HG03196 (cell line): ENCODE results near the gene CHERP.

ENCODE experiments used
- ATAC-seq: cut with Tn5 transposase; IDR thresholded peaks from one replicate; pipeline ENCODE4 v1.9.1; 2021; ENCODE audit not compliant: unreplicated experiment

CHERP gene

DNA sequence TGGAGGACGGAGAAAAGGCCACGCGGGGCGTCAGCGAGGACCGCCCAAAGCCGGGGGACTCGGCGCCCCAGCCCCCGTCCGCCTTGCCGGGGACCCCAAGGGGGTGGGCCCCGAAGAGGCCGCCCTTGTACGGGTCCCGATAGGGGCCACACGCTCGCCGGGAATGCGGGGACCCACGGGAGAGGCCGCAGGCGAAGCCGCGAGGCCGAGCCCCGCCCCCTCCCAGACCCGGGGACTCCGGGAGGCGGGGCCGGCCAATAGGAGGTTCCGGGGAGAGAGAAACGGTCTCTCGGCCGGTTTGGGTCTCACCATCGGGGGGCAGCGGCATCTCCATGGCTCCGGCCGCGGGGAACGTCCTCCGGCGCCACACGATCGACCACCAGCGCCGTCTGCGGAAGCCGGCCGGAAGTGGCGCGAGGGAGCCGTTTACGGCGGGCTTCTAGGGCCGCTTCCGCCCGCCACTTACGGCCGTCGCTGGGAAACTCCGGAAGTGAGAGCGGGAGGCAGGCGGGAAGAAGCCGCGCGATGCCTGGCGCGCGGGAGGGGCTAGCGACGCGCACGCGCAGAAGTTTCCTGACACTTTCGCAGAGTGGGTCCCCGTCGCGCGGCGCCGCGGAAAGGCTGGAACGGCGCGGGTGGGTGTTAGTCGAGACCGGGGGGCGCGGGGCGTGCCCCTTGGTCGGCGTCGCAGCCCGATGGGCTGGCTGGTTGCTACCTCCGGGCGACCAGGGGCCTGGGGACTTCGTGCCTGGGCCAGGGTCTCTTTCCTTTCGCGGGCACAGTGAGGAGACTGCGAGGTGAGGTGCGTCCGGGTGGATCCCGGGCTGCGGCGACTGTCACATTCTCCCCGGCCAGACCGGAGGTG, at the start of gene CHERP:
Gene CHERP (minus strand): TSS at position 393 of the 865 bp plus-strand sequence. CDS start 59 bp downstream, at position 334.
- ATAC-seq: peak; percentile 78

- ATAC-seq: no peak
Observed at GRCh38 chr19:16590876-16591802, 48.9 kb upstream of the CHERP start.

DNA sequence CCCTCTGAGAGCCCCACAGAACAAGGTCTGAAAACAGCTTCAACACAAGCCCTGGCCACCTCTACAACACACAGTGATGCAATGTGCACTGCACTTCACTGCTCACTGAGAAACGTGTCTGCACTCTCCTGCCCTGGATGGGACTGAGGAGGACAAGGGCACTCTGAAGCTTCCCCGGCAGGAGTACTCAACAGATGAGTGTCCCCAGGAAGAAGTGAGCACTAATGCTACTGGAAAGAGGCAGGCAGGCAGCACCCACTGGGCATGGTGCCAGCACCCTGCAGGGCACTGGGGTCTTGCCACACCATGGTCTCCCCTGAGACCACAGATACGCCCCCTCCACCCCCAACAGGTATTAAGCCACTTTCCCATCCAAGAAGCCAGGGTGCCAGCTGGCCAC, 47.7 kb upstream of the CHERP start:
- ATAC-seq: no peak

DNA sequence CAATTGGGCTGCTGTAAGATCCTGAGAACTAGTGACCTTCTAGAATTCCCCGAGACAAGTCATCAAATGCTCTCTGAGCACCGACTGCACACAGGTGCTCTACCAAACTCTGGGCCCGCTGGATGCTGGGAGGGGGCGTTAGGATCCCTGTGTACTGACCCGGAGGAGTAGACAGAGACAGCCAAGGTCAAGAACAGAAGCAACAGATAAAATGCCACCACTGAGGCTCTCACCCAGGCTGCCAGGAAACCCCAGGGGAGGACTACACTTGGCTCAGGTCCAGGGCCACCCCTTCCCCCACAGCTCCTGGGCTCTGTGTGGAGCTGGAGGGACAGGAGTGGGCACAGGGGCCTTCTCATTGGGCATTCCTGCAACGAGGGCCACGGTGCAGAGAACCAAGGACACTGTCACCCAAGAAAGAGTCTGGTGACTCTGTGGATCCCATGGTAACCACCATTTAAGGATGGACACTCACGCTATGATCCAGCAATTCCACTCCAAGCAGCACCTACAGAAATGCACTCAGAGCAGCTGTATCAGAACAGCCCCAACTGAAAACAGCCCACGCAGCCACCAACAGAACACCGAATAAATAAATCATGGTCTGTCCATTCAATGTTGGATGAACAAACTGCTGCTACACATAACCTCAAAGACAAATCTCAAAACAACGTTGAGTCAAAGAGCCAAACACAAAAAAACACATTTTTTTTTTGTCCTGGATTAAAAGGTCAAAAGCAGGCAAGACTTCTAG, 46.8 kb upstream of the CHERP start:
- ATAC-seq: no peak

DNA sequence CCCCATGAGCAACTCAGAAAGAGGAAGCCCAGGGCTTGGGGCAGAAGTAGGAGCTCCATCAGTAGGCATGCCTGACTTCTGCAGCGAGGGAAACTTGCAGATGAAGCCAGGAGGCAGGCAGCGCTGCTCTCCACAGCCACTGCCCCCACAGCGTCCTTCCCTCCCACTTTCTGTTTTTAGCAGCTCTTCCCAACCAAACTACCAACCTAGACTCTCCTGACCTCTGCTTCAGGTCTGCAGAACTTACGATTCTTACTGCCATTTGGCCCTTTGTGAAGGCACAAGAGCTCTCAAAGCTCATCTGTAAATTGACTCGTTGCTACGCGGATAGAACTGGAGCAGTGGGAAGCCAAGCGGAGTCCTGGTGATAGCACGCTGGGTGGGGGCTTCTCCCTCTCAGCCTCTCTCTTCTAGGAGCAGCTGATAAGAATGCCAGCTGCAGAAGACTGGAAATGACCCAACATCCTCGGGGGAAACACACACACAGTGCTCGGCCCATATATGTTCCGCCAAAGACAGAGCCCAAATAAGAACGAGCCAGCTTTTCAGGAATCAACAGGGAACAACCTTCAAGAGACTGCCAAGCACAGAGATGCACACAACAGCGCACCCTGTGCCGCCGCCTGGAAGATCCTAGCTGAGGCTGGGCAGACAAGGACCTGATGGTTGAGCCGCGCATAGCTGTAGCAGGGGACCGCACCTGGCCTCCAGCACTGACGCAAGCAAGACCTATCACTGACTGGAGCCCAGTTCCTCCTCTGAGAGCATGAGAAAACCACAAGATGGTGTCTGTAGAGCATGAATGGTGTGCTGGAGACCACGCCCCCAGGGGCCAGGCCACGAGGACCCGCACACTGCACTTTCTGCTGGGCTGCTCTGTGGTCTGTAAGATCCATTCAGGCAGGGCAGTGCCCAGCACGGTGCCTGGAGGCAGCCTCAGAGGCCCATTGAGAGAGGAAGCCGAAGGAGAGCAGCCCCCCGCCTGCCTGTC, 45.9 kb upstream of the CHERP start:
- peak; percentile 28 for ATAC-seq

DNA sequence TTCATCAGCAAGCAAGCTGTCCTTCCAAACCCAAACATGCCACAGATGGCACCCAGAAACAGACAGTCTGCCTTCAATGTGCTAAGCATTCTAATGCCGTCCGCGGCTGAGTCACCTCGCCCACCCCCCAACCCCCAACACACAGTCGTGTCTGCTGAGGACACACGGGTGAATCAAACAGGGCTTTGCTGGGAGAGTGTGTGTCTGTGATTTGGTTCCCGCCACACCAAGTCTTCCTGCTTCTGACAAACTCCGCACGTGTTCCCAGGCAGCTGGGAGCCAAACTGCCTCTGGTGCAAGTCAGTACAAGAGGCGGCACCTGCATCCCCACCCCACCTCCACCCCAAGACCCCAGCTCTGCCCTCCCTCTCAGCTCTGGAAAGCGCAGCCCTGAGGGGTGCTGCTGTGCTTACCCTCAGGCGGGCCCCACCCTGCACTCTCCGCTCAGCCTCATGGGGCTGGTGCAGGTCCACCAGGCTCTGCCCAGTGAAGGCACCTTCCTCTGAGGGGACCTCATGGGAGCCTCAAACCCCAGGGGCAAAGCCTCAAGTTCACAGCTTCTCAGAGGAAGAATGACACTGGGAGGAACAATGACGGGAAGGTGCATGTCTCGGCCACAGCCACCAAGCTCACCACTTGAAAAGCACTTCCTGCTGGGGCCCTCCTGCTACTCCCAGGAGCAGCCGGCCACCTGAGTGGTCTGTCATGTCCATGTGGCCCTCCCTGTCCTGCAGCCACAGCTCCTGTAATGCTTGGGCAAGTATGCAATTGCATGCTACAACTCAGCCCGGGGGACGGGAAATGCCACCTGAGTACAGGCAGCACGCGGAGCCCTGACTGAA, 45.0 kb upstream of the CHERP start:
- ATAC-seq: no peak

DNA sequence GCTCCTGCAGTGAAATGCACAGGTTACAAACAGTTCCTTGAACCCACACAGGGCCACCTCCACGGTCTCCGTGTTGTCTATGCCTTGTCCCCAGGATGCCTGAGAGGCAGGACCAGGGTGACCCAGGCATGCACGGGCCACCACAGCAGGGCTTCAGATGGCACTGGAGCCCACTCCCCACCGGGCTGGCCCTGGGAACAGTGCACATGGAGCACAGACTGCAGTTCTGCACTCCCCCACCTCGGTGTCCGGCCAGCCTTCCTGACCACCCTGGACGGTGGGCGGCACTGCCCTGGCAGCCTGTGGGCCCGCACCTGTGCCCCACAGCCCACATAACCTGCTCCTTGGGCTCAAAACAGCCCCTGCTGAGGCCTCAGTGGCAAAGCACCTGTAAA, 44.2 kb upstream of the CHERP start:
- no peak for ATAC-seq

DNA sequence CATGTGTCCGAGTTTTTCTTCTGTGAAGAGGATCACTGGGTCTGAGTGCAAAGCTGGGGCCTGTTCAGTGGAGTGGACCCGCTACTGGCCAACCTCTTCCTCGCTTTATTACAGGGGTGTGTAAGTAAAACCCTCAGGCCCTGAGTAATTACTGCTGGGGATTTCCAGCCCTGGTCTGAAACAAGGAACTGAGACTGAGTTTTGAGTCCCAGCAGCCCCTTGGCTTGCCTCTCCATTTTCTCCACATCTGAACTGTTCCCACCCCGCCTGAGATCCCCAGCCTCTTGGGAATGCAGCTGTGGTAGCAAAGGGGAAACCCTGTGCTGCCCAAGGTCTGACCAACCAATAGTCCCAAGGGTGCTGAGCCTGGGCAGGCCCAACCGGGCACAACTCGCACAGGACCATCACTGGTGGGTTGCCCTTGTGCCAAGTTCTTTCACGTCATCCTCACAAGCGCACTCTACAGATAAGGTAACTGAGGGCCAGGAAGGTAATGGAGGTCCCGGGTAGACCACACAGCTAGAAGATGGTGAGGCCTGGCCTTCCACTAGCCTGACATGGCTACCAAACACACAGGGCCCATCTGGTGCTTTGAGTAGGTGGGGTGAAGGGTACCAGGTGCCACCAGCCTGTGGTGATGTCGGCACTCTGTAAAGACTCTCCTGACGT, 43.7 kb upstream of the CHERP start:
- peak; percentile 33 for ATAC-seq

DNA sequence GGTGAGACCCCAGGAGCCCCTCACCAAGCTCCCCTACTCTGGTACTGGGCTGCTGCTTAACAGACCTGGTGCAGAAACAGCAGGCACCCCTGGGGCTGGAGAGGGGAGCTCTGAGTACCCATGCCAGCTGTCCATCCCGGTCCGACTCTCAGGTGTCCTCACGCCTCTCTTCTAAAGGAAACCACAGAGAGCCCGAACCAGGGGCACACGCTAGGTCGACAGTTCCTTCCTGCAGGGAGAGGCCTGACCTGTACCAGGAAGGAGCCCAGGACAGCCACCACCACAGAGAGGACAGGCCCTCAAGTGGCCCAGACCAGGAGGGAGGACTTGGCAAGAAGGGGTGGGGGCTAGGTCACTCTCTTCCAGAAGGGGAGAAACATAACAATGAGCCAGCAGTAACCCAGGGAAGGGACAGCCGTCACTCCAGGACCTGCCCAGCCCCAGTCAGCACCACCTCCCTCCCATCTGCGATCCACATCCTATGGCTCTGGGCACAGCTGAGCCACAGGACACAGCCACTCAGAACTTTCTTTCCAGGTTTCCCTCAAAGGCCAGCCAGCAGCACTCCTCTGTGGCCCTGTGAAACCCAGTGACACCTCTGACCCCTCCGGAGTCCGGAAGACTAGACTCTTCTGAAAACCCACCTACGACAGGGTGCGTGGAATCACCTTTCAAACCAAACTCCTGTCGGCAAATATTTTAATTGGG, 43.0 kb upstream of the CHERP start:
- no peak for ATAC-seq

DNA sequence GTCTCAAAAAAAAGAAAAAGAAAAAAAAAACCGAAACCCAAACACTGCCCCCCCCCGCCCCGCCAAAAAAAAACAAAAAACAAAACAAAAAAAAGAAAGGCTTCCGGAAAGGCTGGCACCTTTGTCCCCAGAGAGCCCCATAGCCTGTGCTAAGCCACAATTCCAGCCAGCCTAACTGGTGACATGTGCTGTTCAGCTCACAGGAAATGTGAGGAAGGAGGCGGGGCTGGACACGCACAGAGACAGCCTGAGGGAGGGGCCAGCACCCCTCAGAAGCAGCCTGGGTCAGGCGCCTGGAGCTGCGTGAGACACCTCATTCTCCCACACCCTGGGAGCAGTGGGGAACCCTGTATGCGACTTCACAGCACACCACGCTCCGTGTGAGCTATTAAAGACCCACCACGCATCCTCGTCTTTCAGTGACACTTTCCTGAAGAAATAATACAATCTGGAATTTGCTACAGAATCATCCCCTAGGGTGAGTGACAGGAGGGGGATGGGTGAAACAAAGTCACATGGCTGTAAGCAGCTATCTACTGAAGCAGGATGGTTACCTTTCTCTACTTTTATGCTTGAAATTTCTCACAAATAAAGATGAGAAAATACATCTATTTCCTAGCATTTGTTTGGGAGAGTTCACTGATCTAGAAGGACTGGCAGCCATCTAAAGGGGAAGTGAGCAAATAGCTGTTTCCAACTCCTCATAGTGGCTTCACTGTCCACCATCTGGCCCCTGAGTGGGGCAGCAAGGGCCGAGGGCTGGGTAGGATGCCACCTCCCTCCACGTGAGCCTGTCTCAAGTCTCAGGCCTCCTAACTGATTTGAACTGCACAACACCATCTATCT, 42.2 kb upstream of the CHERP start:
- ATAC-seq: peak; percentile 41

DNA sequence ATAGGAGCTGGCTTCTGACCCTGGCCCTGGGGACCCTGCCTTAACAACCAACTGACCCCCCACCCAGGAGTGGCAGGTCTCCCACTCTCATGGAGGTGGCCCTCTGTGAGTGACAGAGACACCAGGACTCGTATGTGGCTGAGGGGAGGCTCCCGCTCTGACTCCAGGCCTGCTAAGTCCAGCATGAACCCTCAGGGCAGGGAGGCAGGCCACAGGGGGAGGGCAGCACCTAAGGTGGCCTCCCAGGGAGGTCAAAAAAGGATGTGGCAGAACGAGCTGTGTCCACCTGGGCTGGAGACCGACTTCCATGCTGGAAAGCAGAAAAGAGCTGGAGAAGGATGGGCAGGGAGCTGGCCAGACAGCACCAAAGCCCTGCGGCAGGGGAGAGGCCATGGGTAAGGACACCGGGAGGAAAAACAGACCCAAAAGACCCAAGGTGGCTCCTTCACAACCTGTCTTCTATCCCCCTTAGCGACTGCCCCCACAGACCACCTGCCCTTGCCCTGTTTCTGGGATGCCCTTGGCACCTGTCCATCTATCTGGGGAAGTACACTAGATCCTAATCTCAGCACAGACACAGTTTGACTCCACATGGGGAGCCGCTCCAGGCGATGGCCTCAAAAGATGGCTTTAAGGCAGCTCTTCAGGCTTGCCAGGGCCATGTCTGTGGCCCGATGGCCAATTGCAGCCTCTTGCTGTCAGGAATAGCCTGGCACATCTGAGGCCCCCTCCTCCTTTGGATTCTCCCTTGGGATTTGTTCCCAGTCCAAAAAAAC, 40.4 kb upstream of the CHERP start:
- no peak for ATAC-seq

DNA sequence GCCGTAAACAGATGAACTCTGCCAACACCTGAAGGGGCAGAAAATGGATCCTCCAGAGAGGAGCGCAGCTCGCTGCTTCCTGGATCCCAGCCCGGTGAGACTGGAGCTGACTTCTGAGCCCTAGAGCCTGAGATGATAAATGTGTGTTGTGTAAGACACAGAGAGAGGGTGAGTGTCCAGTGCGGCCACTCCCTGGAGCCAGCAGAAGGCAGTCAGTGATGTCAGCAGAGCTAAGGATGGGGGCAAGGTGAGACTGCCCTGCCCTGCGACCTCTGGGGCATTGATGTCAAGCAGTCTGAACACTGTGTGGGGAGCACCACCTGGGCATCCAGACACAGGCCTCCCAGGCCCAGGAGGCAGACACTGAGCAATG, 39.7 kb upstream of the CHERP start:
- no peak for ATAC-seq

DNA sequence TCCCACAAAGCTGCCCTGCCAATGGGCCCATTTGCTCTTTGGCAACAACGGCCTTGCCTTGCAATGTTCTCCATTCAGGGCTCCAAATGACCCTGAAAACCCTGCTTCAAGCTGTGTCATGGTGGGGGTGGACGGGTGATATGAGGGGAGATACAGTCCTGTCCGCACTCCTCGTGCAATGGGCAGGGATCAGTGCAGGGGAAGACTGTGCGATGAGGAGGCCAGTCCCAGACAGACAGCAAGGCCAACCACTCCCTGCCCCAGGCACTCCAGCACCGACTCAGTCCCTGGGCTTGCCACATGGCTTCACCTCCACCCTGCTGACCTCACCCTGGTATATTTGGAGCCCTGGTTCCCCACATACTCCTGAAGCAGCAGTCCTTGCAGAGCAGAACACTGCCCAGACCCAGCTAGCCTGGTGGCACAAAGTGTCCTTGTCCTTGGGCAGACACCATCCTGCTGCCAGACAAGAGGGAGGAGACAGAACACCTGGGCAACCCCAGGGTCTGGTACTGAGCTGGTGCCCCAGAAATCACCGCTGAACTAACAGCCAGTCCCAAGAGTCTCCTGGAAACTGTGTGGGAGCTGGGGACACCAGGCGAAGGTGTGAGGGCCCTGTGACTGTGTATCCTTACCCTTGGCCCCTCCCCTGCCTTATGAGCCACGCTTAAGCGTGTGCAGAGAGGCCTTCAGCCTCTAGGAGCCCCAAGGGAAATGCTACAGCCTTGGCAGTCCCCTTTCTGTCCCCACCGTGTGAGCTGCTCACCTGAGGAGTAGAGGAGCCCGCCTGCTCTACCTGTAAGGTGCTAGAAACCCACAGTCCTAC, 39.1 kb upstream of the CHERP start:
- no peak for ATAC-seq

DNA sequence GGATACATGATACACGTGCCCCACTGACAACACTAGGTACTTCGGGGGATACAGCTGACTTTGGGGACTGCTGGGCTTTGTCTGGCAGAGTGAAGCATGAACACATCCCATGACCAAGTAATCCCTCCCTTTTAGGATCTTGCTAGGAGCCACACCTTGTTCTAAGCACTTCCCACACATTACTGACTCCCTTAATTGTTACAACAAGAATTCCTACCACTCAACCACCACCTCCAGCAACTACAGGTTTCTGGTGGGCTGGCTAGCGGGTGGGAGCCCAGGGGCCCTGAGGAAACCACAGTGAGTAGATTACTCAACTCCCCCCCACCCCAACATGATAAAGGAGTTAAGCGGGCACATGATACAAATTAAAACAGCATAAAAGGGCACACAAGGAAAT, 37.1 kb upstream of the CHERP start:
- ATAC-seq: no peak

DNA sequence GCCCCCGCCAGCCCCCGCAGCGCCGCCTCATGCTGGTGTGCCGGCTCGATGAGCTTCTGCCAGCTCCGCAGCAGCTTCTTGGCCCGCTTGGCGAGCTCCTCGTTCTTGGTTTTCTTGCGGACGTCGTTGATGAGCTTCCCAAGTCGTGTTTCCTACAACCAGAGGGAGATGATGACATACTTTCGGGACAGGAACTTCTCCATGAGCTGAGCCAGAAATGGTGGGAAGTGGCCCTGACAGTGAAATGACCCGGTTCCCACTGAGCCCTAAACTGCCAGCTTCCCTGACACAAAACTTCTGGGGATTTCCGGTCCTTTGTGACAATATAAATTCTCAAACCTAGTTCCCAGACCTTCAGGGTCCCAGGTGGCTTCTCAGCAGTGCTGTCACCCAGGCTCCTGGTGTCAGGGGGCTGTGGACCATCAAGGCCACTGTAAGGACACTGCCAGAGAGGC, 35.3 kb upstream of the CHERP start:
- no peak for ATAC-seq
